CD4-positive, alpha-beta T cell (primary cell): ENCODE data around the gene NRXN3. TPM values are rescaled to one million over a fixed set of nuclear protein-coding genes. Genes with fewer than 3 reads are reported as not detected.

ENCODE experiments used
- ATAC-seq: fragments of 200-7000 bp; cut with Tn5 transposase; one replicate; pipeline ENCODE4 v1.10.0; 2022; ENCODE audit warnings: mild to moderate bottlenecking; ENCODE audit not compliant: poor library complexity
- CTCF ChIA-PET: fragments of 350-600 bp; sonication (Branson Sonifier 250); formaldehyde crosslinking; loops from one replicate; lab custom pipeline; 2021; ENCODE audit warnings: antibody characterized with exemption, inconsistent platforms; lab: Charles Lee
- POLR2A ChIA-PET: fragments of 350-600 bp; sonication (Branson Sonifier 250); formaldehyde crosslinking; loops from one replicate; lab custom pipeline; 2021; ENCODE audit warnings: antibody characterized with exemption, inconsistent platforms; lab: Charles Lee
- DNase-seq, 14 experiments: peaks; one replicate each; pipeline ENCODE4 v3.0.0-alpha.2; 2013 to 2020; ENCODE audit warnings: mixed read lengths in 2 of 14
- H3K27ac ChIP-seq, 2 donors: one replicate each; pipeline versions ENCODE4 v1.5.1 to v1.7.0; 2013; ENCODE audit warnings: low read length in 2 of 2, low read depth in 1 of 2, mild to moderate bottlenecking in 1 of 2
- H3K27me3 ChIP-seq, 2 experiments: 1 replicate in 1 of 2; 2 replicates in 1 of 2; pipeline versions ENCODE4 v1.6.1 to v1.7.0; 2013; ENCODE audit warnings: low read length in 2 of 2, control low read depth in 1 of 2, mild to moderate bottlenecking in 1 of 2, moderate library complexity in 1 of 2; ENCODE audit not compliant: insufficient read depth in 2 of 2, control insufficient read depth in 1 of 2
- H3K36me3 ChIP-seq: one replicate; pipeline ENCODE4 v1.6.1; 2013; ENCODE audit warnings: low read length, control low read depth; ENCODE audit not compliant: insufficient read depth
- H3K4me1 ChIP-seq: one replicate; pipeline ENCODE4 v1.6.1; 2013; ENCODE audit warnings: low read length, control low read depth; ENCODE audit not compliant: insufficient read depth
- H3K4me3 ChIP-seq: one replicate; pipeline ENCODE4 v1.5.1; 2013; ENCODE audit warnings: mild to moderate bottlenecking, low read length, moderate library complexity
- H3K9me3 ChIP-seq, 2 experiments: 1 replicate in 1 of 2; 2 replicates in 1 of 2; pipeline versions ENCODE4 v1.6.1 to v1.7.0; 2013; ENCODE audit warnings: low read length in 2 of 2, mild to moderate bottlenecking in 2 of 2, control low read depth in 1 of 2, moderate library complexity in 1 of 2; ENCODE audit not compliant: control insufficient read depth in 1 of 2, insufficient read depth in 1 of 2
- H3K27ac Mint-ChIP-seq: one replicate; pipeline ENCODE4 v1.8.0; 2020; ENCODE audit warnings: mixed read lengths
- H3K27me3 Mint-ChIP-seq: one replicate; pipeline ENCODE4 v1.8.0; 2021; ENCODE audit warnings: mixed read lengths
- H3K36me3 Mint-ChIP-seq: one replicate; pipeline ENCODE4 v1.8.0; 2021; ENCODE audit warnings: low read depth, mixed read lengths
- H3K4me1 Mint-ChIP-seq: one replicate; pipeline ENCODE4 v1.8.0; 2021; ENCODE audit warnings: low read depth, mixed read lengths
- H3K4me3 Mint-ChIP-seq: one replicate; pipeline ENCODE4 v1.8.0; 2020; ENCODE audit warnings: mild to moderate bottlenecking, mixed read lengths
- H3K9me3 Mint-ChIP-seq: one replicate; pipeline ENCODE4 v1.8.0; 2020; ENCODE audit warnings: mixed read lengths
- intact Hi-C, 2 experiments: fragments of 100-400 bp; cut with DNase I in 1 of 2; cut with micrococcal nuclease in 1 of 2; formaldehyde crosslinking; loops; one replicate each; pipeline versions ENCODE4 v1.15.1 to v1.9.0; 2023 to 2025; cut with DNase I, micrococcal nuclease
- total RNA-seq, 174 experiments: library from RNA in 2 of 174; stranded (reverse) in 2 of 174; gene quantifications; one replicate each; pipeline ENCODE4 v1.2.3 and lab custom pipeline; 2021 to 2026
- TF ChIP-seq, protein P1 (sequence below): fragments of 200-600 bp; IDR thresholded peaks from one replicate; pipeline ENCODE4 v1.8.0; 2022; ENCODE audit warnings: antibody characterized with exemption, mild to moderate bottlenecking

NRXN3 gene
- total RNA-seq, 2 experiments from 2014 or later = not detected

DNA sequence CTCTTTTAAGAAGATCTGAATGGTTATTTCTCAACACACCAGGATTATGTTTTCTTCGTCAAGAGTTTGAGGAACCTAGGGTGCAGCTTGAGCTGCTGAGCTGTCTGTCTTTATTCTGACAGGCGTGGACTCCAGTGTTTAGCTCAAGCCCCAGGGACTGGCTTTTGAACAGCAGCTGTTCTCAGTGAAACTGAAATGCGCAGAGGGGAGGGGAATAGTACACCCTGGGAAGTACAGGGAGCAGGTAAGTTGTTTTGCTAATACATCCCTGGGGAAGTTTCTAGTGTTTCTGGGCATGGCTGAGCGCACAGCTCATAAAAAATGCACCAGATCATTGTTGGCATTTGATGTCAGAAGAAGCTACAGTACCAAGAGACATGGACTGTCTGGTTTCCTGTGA, 1381.3 kb downstream of the NRXN3 start:
- Mint-ChIP-seq H3K27ac (no peak overlapping the region), H3K27me3 (no peaks in the 10 kb centered on the region), H3K9me3 (peaks cover 4% of the 10 kb centered on the region), H3K36me3 (no peaks in the 10 kb centered on the region), H3K4me1 (no peaks in the 10 kb centered on the region), H3K4me3 (no peak overlapping the region)
- Histone ChIP-seq H3K9me3 (no peaks in the 10 kb centered on the region), H3K27me3 (no peaks in the 10 kb centered on the region), H3K36me3 (no peaks in the 10 kb centered on the region), H3K27ac (no peak overlapping the region), H3K4me3 (no peak overlapping the region), H3K4me1 (no peaks in the 10 kb centered on the region)
- ChIA-PET POLR2A (no interaction called here), CTCF (no interaction called here)
- TF ChIP-seq, protein P1, sequence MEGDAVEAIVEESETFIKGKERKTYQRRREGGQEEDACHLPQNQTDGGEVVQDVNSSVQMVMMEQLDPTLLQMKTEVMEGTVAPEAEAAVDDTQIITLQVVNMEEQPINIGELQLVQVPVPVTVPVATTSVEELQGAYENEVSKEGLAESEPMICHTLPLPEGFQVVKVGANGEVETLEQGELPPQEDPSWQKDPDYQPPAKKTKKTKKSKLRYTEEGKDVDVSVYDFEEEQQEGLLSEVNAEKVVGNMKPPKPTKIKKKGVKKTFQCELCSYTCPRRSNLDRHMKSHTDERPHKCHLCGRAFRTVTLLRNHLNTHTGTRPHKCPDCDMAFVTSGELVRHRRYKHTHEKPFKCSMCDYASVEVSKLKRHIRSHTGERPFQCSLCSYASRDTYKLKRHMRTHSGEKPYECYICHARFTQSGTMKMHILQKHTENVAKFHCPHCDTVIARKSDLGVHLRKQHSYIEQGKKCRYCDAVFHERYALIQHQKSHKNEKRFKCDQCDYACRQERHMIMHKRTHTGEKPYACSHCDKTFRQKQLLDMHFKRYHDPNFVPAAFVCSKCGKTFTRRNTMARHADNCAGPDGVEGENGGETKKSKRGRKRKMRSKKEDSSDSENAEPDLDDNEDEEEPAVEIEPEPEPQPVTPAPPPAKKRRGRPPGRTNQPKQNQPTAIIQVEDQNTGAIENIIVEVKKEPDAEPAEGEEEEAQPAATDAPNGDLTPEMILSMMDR = no peak
- intact Hi-C loops = no loop called here
- ATAC-seq (no peak), DNase-seq (no peak)

DNA sequence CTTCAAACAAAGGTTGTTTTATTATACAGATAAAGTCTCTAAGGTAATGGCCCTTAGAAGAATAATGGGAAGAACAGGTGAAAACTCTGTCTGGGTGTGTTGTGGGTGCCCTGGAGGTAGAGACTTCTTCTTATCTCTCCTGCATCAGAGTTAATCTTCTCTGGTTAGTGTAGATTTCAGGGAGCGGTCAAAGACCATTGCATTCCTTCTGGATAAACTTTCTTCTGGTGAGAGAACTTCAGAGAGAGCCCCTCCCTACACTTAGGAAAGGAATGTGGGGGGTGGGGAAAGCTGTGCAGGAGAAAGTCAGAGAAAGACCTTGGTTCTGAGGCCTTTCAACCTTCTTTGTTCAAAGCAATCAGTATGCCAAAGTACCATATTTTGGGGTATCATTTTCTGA, 1382.6 kb downstream of the NRXN3 start:
- no peaks in the 10 kb centered on the region for H3K4me1 Mint-ChIP-seq
- TF ChIP-seq, protein P1 = no peak
- H3K4me3 ChIP-seq = no peak overlapping the region
- H3K27ac Mint-ChIP-seq = no peak overlapping the region
- H3K9me3 ChIP-seq = no peaks in the 10 kb centered on the region
- CTCF ChIA-PET = no interaction called here
- ATAC-seq (no peak), DNase-seq (no peak)
- H3K27me3 Mint-ChIP-seq = no peaks in the 10 kb centered on the region
- H3K27me3 ChIP-seq = no peaks in the 10 kb centered on the region
- no peaks in the 10 kb centered on the region for H3K4me1 ChIP-seq
- no peaks in the 10 kb centered on the region for H3K36me3 Mint-ChIP-seq
- intact Hi-C loops = no loop called here
- H3K36me3 ChIP-seq = no peaks in the 10 kb centered on the region
- H3K9me3 Mint-ChIP-seq = peaks cover 8% of the 10 kb centered on the region
- POLR2A ChIA-PET = no interaction called here
- no peak overlapping the region for H3K4me3 Mint-ChIP-seq
- no peak overlapping the region for H3K27ac ChIP-seq

DNA sequence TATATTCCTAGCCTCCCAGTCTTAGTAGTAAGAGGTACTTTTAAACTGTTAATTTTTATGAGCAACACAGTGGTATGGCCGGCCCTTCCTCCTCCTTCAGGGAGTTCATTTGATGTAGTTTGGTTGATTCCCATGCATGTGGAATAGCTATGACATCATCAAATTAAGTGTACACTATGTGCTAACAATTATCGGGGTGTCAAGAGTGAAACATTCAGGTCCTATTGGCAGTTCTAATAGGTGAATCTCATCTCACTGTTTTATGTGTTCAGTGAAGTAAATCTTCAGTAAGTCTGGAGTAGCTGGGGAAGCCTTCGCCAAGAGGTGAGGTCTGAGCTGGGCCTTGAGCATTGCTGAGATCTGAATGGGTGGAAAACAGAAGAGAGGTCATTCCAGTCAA, 1384.6 kb downstream of the NRXN3 start:
- no peaks in the 10 kb centered on the region for H3K36me3 ChIP-seq
- Mint-ChIP-seq H3K27me3 (no peaks in the 10 kb centered on the region), H3K9me3 (peaks cover 8% of the 10 kb centered on the region), H3K36me3 (no peaks in the 10 kb centered on the region), H3K27ac (no peak overlapping the region), H3K4me1 (no peaks in the 10 kb centered on the region), H3K4me3 (no peak overlapping the region)
- intact Hi-C loops = no loop called here
- DNase-seq (no peak), ATAC-seq (no peak)
- no peak overlapping the region for H3K27ac ChIP-seq
- no peaks in the 10 kb centered on the region for H3K4me1 ChIP-seq
- TF ChIP-seq, protein P1 = no peak
- no peak overlapping the region for H3K4me3 ChIP-seq
- no peaks in the 10 kb centered on the region for H3K9me3 ChIP-seq
- POLR2A ChIA-PET = no interaction called here
- H3K27me3 ChIP-seq = no peaks in the 10 kb centered on the region
- CTCF ChIA-PET = no interaction called here
